EH (cell line): ENCODE results near the gene RPS13.
A peak's percentile ranks its signal among the peaks of the same experiment; 100 is the strongest.
"Not testable (repeated sequence)": the region's sequence is repeated elsewhere in the genome, so short reads cannot be mapped to it uniquely, and the experiment has no call there.

Experiments used
- DNase-seq: peaks from one replicate; pipeline ENCODE4 v3.0.0-alpha.2; 2015; ENCODE audit warnings: low read depth

RPS13 gene

GRCh38 chr11:17036666-17037658 lies 40.5 kb downstream of the RPS13 start:
- peak; percentile 1 for DNase-seq

DNA sequence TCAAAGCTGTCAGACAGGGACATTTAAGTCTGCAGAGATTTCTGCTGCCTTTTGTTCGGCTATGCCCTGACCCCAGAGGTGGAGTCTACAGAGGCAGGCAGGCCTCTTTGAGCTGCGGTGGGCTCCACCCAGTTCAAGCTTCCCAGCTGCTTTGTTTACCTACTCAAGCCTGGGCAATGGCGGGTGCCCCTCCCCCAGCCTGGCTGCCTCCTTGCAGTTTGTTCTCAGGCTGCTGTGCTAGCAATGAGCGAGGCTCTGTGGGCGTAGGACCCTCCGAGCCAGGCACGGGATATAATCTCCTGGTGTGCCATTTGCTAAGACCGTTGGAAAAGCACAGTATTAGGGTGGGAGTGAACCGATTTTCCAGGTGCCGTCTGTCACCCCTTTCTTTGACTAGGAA lies 43.4 kb downstream of the RPS13 start:
- DNase-seq = not testable (repeated sequence)

- DNase-seq = no peak
Measured at GRCh38 chr11:17026487-17027082, 50.9 kb downstream of the RPS13 start.

- DNase-seq = no peak
Measured at GRCh38 chr11:17024924-17025323, 52.5 kb downstream of the RPS13 start.
